HG02973 (cell line): Measurements from ENCODE around the gene ST6GALNAC1.

Experiments used
- ATAC-seq: cut with Tn5 transposase; IDR thresholded peaks from one replicate; pipeline ENCODE4 v1.9.1; 2021; ENCODE audit warnings: moderate library complexity; ENCODE audit not compliant: unreplicated experiment

ST6GALNAC1 gene

DNA sequence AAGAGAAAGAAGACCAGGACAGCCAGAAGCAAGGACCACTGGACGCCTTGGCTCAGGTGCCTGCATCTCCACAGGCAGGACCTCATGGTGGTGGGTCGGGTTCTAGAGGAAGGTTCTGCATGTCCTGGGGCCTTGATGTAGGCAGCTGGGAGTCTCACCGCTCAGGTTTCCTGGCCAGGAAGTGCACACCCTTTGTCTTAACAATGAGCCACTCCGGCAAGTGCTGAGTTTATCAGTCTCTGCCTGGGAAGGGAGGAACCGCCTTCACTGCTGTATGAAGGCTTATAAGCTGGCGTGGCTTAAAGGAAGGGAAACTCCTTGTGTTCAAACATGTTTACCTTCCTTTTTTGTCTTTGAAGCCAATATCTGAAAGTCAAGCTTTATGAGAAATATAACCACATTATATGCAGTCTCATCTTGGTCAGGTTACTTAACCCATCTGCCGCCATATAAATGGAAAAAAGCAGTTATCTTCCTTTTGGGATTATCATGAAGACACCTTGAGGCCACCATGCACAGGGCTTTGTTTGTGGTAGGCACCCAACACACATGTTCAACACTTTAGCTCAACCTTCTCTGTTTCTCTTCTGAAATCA, at the start of gene ST6GALNAC1:
TSS of gene ST6GALNAC1 (minus strand) at position 205 of the 596 bp plus-strand sequence. CDS start at position 86, 119 bp downstream.
- no peak for ATAC-seq

DNA sequence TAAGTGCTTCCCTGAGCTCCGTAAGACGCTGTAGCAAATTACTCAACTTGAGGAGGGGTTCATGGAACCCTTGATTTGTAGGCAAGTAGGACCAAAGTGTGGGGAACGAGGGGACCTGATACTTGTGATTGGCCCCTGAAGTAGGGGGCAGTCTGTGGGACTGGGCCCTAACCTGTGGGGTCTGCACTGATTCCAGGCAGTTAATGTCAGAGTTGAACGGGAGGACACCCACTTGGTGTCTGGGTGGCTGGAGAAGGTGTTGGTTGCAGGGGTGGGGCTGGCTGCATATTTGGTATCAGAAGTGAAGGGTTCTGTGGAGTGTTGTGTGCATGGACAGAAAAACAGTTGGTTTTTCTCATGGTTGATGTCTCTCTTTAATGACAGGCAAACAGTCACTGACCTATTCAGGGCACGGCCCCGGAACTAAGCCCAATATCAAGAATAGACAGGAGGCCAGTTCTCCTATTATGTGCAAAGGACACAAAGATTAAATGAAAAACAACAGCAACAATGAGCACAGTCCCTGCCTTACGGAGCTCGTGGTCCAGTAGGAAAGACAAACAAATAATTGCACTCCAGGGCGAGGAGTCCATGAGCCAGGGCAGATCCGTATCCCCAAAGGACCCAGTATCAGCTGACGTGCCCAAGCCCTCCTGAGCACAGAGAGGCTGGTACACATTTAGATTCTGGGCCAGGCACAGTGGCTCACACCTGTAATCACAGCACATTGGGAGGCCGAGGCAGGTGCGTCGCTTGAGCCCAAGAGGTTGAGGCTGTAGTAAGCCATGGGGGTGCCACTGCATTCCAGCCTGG, 48.0 kb upstream of the ST6GALNAC1 start:
- ATAC-seq, result no peak

GRCh38 chr17:76690596-76691280, 47.2 kb upstream of the ST6GALNAC1 start:
- ATAC-seq, result no peak

GRCh38 chr17:76689859-76690258, 46.3 kb upstream of the ST6GALNAC1 start:
- ATAC-seq, result no peak

GRCh38 chr17:76688165-76688622, 44.6 kb upstream of the ST6GALNAC1 start:
- no peak for ATAC-seq

GRCh38 chr17:76687298-76688164, 44.0 kb upstream of the ST6GALNAC1 start:
- ATAC-seq, result no peak

DNA sequence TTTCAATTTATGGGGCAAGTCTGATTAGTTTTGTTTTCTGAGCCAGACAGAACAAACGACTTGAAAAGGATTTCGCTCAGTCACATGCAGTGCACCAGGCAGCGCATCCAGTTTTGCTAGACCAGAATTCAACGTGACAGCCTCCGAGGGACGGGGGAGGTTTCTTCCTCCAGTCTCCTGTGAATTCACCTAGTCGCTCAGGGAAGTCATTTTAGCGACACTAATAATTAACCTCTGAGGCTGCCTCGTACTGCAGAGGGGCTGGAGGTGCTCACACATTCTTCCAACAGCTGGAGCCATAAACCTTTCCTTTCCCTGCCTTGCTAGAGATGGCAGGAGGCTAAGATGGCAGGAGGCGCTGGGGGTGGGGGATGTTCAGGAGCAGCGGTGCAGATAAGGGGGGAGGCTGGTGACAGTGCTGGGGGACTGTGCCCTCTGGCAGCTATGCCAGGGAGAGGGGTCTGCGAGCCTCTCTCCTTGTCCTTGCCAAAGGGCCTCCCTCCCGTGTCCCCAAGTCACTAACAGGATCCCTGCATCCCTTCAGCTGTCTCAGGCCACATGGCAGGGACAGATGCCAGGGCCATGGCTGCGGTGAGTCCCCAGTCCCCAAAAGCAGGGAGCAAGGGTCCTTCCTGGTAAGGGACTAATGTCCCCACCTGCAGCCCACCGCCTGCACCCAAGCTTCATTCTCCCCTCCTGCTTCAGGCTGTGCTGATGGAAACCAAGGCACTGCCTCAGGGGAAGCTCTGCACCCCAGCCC, 43.2 kb upstream of the ST6GALNAC1 start:
- ATAC-seq, result no peak

DNA sequence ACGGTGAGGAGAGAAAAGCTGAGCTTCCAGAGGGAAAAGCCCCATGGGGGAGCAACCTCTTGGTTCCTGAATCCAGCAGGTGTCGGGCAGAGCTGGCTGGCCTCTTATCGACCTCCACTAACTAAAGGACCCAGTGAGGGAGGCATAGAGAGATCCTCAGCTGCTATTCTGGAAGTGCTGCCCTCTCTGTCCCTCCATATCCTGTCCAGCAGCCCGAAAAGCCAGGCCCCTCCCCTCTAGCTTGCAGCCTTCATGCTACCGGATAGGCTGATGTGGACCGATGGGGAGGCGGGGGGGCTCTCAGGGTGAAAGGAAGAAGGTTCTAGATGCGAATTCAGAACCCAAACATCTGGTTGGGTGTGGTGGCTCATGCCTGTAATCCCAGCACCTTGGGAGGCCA, 42.3 kb upstream of the ST6GALNAC1 start:
- ATAC-seq, result no peak

GRCh38 chr17:76685366-76685765, 41.8 kb upstream of the ST6GALNAC1 start:
- no peak for ATAC-seq

DNA sequence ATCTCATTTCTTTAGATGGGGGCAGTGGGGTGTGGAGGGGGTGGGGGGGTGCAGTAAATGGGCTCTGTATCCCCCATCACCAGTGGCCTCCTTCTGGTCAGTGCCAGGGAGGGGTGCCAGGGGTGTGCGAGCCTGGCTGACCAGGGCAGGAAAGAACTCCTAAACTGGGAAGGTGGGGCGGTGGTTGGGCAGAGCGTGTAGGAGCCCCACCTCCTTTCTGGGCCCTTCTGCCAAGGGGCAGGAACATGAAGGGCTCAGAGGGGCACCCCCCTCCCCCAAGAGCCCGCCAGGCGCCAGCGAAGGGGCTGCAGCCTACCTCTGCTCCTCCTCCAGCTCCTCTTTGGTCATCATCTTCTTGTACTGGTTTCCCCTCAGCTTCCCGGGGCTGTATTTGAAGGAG, 41.2 kb upstream of the ST6GALNAC1 start:
- ATAC-seq, result no peak

DNA sequence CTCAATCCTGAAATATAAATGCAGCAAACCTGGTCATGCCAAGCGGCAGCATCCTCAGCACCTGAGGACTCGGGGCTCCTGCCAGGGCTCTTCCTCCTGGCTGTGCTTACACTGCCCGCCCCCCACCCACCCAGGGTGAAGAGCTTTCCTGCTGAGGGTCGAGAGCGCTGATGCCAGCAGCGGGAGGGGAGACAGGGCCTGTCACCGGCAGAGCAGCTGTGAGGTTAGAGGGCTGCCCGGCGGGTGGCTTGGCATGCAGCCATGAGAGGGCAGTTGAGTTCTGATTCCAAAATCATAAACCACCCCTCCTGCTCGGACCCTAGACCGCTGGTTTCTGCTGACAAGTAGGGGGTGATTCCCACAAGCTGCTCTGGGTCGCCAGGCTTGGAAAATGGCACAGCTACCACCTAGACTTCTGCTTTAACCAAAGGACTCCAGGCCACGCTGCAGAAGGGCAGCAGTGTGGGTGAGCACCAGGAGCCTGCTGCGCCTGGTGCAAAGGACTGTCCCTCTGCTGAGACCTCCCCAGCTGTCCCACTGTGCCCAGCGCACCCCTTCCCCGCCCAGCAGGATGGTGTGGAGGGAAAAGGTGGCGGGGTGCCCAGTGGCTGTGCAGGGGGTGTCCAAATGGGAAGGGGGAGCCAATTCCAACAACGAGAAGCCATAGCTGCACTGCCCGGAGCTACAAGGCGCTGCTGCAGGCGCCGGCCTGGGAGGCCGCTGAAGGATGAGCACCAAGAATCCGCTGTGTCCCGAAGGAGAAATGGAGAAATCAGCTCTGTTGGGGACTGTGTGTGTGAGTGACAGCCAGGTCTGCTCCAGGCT, 40.6 kb upstream of the ST6GALNAC1 start:
- ATAC-seq, result no peak

DNA sequence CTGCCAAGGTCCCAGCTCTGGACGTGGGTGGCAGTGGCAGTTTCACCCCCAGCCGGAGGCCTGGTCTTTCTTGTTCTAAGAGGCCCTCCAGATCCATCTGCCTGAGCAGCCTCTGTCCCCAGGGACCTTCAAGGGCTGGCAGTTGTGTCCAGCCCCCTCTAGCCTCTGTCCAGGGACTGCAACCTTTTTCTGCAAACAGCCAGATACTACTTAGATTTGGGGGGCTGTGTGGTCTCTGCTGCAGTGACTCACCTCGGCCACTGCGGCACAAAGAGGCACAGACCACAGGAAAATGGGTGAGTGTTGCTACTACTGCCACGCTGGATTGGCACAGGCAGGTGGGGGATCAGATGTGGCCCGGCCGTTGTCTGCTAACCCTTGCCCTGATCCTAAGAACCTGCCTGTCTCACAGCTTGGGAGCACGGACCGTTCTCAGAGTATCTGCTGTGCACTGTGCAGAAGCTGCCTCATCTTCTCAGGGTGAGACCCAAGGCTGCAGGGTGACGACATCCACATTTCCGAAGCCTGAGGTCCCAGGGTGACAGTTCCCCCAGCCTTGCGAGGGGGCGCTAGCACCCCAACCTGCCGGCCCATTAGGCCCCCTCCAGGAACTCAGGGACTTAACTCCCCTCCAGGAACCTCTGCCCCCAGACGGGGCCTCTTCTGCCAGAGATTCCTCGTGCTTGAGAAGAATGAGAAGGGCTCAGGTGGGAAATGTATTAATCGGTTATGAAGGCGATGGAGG, 39.6 kb upstream of the ST6GALNAC1 start:
- no peak for ATAC-seq

DNA sequence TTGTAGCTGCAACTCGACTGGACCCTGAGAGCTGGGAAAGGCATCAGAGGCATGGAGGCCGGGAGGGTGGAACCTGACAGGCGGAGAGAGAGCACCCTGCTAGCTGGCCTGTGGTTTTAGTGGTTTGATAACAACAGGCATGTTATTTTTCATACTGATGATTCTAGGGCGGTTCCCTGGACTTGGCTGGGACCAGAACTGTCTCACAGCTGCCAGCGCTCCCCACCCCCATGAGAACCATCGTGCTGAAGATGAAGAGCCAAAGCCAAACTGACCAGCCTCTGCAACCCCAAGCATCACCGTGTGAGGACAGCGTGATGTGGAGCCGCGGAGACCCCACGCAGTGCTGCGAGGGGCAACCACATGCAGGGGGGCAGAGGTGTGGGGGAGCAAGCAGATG, 38.7 kb upstream of the ST6GALNAC1 start:
- no peak for ATAC-seq

DNA sequence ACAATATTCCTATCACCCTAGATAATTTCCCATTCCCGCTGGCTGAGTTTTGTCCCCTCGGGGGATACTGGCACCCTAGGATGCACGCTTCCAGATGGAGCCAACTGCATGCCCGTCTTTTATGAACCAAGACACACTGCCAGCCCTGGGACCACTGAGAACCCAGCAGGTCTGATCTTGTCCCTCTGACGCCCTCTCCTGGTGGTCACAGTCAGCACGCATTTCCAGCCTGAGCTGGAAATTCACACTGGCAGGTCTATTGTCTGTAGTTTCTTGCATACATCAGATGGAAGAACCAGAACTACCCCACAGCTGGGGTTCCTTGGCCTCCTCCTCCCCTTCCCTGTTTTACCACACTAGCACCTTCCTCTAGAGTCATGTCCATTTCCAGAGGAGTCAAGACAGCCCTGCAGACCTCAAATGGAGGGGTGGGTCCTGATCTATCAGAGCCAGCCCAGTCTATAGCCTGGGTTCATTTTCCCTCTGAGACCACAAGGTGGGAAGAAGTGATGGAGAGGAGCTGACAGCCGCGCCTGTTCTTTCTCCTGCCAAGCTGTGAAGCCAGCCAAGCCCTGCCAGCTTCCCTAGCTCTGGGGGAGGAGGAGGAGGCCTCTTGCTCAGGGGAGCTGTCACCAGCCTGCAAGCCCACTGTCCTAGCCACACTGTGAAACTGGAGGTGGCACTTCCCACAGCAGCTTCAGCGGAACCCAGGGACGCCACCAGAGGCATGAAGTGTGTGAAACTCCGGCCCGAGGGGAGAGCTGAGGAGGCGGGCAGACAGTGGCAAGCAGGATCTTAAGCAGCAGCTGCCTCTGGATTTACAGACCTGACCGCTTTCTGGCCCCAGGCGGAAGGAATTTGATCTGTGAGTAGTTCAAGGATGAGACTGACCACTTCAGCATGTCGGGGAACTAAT, 37.9 kb upstream of the ST6GALNAC1 start:
- ATAC-seq, result no peak

- ATAC-seq, result no peak
These were observed 35.7 kb upstream of the ST6GALNAC1 start for GRCh38 chr17:76679239-76679638.

- no peak for ATAC-seq
These were observed 34.8 kb upstream of the ST6GALNAC1 start for GRCh38 chr17:76678330-76678729.

GRCh38 chr17:76677406-76677805, 33.8 kb upstream of the ST6GALNAC1 start:
- no peak for ATAC-seq

GRCh38 chr17:76676629-76677028, 33.1 kb upstream of the ST6GALNAC1 start:
- no peak for ATAC-seq
